Smooth muscle cell (in vitro differentiated cells): ENCODE data around the gene ATG2B. TPM values are rescaled to one million over a fixed set of nuclear protein-coding genes. Genes with fewer than 3 reads are reported as not detected.
"Not testable (repeated sequence)": the region's sequence is repeated elsewhere in the genome, so short reads cannot be mapped to it uniquely, and the experiment has no call there.

Experiments used
- DNase-seq: peaks from one replicate; lab custom pipeline; 2025; ENCODE audit not compliant: unreplicated experiment; lab: John Stamatoyannopoulos, UW
- H2AFZ ChIP-seq: fragments of 200-600 bp; sonication (generic); 2 replicates; pipeline ENCODE4 v1.6.0; 2016; ENCODE audit warnings: antibody characterized with exemption, low read depth, mild to moderate bottlenecking
- H3F3A ChIP-seq: fragments of 200-600 bp; sonication (generic); 2 replicates; pipeline ENCODE4 v1.6.0; 2017; ENCODE audit warnings: antibody characterized with exemption, low read depth
- H3K27ac ChIP-seq: fragments of 200-600 bp; sonication (generic); 2 replicates; pipeline ENCODE4 v1.5.1; 2016; ENCODE audit warnings: low read depth, mild to moderate bottlenecking
- H3K27me3 ChIP-seq: fragments of 200-600 bp; sonication (generic); 2 replicates; pipeline ENCODE4 v1.6.1; 2016; ENCODE audit warnings: low read depth, mild to moderate bottlenecking
- H3K36me3 ChIP-seq: fragments of 200-600 bp; sonication (generic); 2 replicates; pipeline ENCODE4 v1.5.1; 2016; ENCODE audit warnings: low read depth
- H3K4me1 ChIP-seq: fragments of 200-600 bp; sonication (generic); 2 replicates; pipeline ENCODE4 v1.5.1; 2016; ENCODE audit warnings: low read depth
- H3K4me2 ChIP-seq: fragments of 200-600 bp; sonication (generic); 2 replicates; pipeline ENCODE4 v1.6.0; 2016; ENCODE audit warnings: mild to moderate bottlenecking
- H3K4me3 ChIP-seq: fragments of 200-600 bp; sonication (generic); 2 replicates; pipeline ENCODE4 v1.5.1; 2016; ENCODE audit warnings: mild to moderate bottlenecking
- H3K79me2 ChIP-seq: fragments of 200-600 bp; sonication (generic); 2 replicates; pipeline ENCODE4 v1.6.0; 2016; ENCODE audit warnings: low read depth, mild to moderate bottlenecking
- H3K9ac ChIP-seq: fragments of 200-600 bp; sonication (generic); 2 replicates; pipeline ENCODE4 v1.6.0; 2016; ENCODE audit warnings: low read depth
- H3K9me3 ChIP-seq: fragments of 200-600 bp; sonication (generic); replicated peaks from 2 replicates; pipeline ENCODE4 v1.5.1; 2016; ENCODE audit warnings: low read depth
- H4K20me1 ChIP-seq: fragments of 200-600 bp; sonication (generic); 2 replicates; pipeline ENCODE4 v1.6.0; 2016; ENCODE audit warnings: low read depth
- WGBS: methylation state at CpG from one replicate; pipeline ENCODE4 v1.1.7; 2016; ENCODE audit warnings: low lambda C conversion rate; 5-methylcytosine and 5-hydroxymethylcytosine counted together
- polyA plus RNA-seq: library from polyadenylated mRNA; unstranded; fragments of >200 nt; fragmentation: Nextera tagmentation; extraction: Ambion mirVana; gene quantifications from 2 replicates; pipeline ENCODE4 v1.2.1, GENCODE V29; 2016
- total RNA-seq: library from RNA; depleted of rRNA; stranded (reverse); fragments of >200 nt; gene quantifications from 2 replicates; pipeline ENCODE4 v1.2.3, GENCODE V29; 2014
- TF ChIP-seq, protein P1 (sequence below): fragments of 200-600 bp; sonication (generic); IDR thresholded peaks from 2 replicates; pipeline ENCODE4 v1.5.1; 2017; ENCODE audit warnings: borderline replicate concordance, mild to moderate bottlenecking, antibody characterized with exemption; ENCODE audit not compliant: insufficient read depth, poor library complexity, severe bottlenecking

Gene ATG2B
- total and polyA plus RNA-seq, 2 experiments from 2014 or later = 1.9 to 21.5 TPM

GRCh38 chr14:96354246-96354645 is 8.9 kb downstream of the ATG2B start:
- no peaks in the 10 kb centered on the region for H3K4me1 ChIP-seq
- no peaks in the 10 kb centered on the region for H3K9me3 ChIP-seq
- H3K4me2 ChIP-seq = no peak overlapping the region
- no peak overlapping the region for H3K27ac ChIP-seq
- H3F3A ChIP-seq = no peaks in the 10 kb centered on the region
- no peaks in the 10 kb centered on the region for H3K27me3 ChIP-seq
- WGBS = 96% methylated on average over 4 of the region's 4 CpGs
- peaks cover 85% of the 10 kb centered on the region for H3K79me2 ChIP-seq
- H2AFZ ChIP-seq = no peak overlapping the region
- H3K4me3 ChIP-seq = no peak overlapping the region
- no peaks in the 10 kb centered on the region for H3K36me3 ChIP-seq
- no peak for DNase-seq
- H4K20me1 ChIP-seq = peaks cover 77% of the 10 kb centered on the region
- TF ChIP-seq, protein P1, sequence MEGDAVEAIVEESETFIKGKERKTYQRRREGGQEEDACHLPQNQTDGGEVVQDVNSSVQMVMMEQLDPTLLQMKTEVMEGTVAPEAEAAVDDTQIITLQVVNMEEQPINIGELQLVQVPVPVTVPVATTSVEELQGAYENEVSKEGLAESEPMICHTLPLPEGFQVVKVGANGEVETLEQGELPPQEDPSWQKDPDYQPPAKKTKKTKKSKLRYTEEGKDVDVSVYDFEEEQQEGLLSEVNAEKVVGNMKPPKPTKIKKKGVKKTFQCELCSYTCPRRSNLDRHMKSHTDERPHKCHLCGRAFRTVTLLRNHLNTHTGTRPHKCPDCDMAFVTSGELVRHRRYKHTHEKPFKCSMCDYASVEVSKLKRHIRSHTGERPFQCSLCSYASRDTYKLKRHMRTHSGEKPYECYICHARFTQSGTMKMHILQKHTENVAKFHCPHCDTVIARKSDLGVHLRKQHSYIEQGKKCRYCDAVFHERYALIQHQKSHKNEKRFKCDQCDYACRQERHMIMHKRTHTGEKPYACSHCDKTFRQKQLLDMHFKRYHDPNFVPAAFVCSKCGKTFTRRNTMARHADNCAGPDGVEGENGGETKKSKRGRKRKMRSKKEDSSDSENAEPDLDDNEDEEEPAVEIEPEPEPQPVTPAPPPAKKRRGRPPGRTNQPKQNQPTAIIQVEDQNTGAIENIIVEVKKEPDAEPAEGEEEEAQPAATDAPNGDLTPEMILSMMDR = no peak
- H3K9ac ChIP-seq = no peak overlapping the region

GRCh38 chr14:96352708-96353107 is 10.4 kb downstream of the ATG2B start:
- peaks cover 85% of the 10 kb centered on the region for H3K79me2 ChIP-seq
- no peak overlapping the region for H3K4me3 ChIP-seq
- H3K27ac ChIP-seq = no peak overlapping the region
- H3K4me2 ChIP-seq = no peak overlapping the region
- 85% methylated on average over 2 of the region's 2 CpGs for WGBS
- H3K4me1 ChIP-seq = no peaks in the 10 kb centered on the region
- H3K9ac ChIP-seq = no peak overlapping the region
- H2AFZ ChIP-seq = no peak overlapping the region
- H3F3A ChIP-seq = no peaks in the 10 kb centered on the region
- H3K9me3 ChIP-seq = no peaks in the 10 kb centered on the region
- no peak for DNase-seq
- H3K36me3 ChIP-seq = no peaks in the 10 kb centered on the region
- TF ChIP-seq, protein P1 = no peak
- peaks cover 78% of the 10 kb centered on the region for H4K20me1 ChIP-seq
- no peaks in the 10 kb centered on the region for H3K27me3 ChIP-seq

DNA sequence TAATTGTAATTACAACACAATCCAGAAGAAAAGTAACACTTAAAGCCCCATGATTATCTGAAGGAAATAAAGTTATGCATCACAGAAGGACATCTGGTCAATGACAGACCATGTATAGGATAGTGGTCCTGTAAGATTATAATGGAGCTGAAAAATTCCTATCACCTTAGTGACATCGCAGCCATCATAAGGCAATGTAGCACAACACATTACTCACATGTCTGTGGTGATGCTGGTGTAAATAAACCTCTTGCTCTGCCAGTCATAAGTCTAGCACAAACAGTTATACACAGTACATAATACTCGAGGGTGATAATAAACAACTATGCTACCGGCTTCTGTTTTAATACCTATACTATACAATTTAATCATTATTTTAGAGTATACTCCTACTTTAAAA is 11.2 kb downstream of the ATG2B start:
- H3K36me3 ChIP-seq = no peaks in the 10 kb centered on the region
- 86% methylated on average over 3 of the region's 3 CpGs for WGBS
- no peak overlapping the region for H2AFZ ChIP-seq
- H3K27ac ChIP-seq = no peak overlapping the region
- H3K9me3 ChIP-seq = no peaks in the 10 kb centered on the region
- H3F3A ChIP-seq = no peaks in the 10 kb centered on the region
- no peak overlapping the region for H3K4me3 ChIP-seq
- H3K27me3 ChIP-seq = no peaks in the 10 kb centered on the region
- no peak overlapping the region for H3K9ac ChIP-seq
- TF ChIP-seq, protein P1 = no peak
- no peaks in the 10 kb centered on the region for H3K4me1 ChIP-seq
- peaks cover 85% of the 10 kb centered on the region for H3K79me2 ChIP-seq
- peaks cover 79% of the 10 kb centered on the region for H4K20me1 ChIP-seq
- no peak for DNase-seq
- H3K4me2 ChIP-seq = no peak overlapping the region

- H3K9me3 ChIP-seq = no peaks in the 10 kb centered on the region
- WGBS = 83% methylated on average over 7 of the region's 7 CpGs
- no peak overlapping the region for H3K4me3 ChIP-seq
- H3K27ac ChIP-seq = no peak overlapping the region
- peaks cover 64% of the 10 kb centered on the region for H3K79me2 ChIP-seq
- H4K20me1 ChIP-seq = peaks cover 77% of the 10 kb centered on the region
- TF ChIP-seq, protein P1 = no peak
- H3K27me3 ChIP-seq = no peaks in the 10 kb centered on the region
- no peaks in the 10 kb centered on the region for H3K36me3 ChIP-seq
- no peak overlapping the region for H3K4me2 ChIP-seq
- H3F3A ChIP-seq = no peaks in the 10 kb centered on the region
- H3K9ac ChIP-seq = no peak overlapping the region
- H3K4me1 ChIP-seq = no peaks in the 10 kb centered on the region
- H2AFZ ChIP-seq = no peak overlapping the region
- DNase-seq = no peak
These were observed 13.7 kb downstream of the ATG2B start for GRCh38 chr14:96349286-96350075.

DNA sequence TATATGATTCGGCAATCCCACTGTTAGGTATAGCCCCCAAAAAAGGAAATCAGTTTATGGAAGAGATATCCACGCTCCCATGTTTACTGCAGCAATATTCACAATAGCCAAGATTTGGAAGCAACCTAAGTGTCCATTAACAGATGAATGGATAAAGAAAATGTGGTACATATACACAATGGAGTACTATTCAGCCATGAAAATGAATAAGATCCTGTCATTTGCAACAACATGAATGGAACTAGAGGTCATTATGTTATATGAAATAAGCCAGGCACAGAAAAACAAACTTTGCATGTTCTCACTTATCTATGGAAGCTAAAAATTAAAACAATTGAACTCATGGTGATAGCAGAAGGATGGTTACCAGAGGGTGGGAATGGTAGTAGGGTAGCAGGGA is 15.2 kb downstream of the ATG2B start:
- not testable (repeated sequence) for H3K27ac ChIP-seq, DNase-seq, H3K27me3 ChIP-seq, H3K4me2 ChIP-seq, H3K4me3 ChIP-seq, H3K36me3 ChIP-seq, H2AFZ ChIP-seq, H3K9me3 ChIP-seq, H3F3A ChIP-seq, H3K9ac ChIP-seq, H3K4me1 ChIP-seq
- Histone ChIP-seq H4K20me1 (peaks cover 73% of the 10 kb centered on the region), H3K79me2 (peaks cover 53% of the 10 kb centered on the region)
- WGBS = 94% methylated on average over 2 of the region's 2 CpGs
